A549 treated with ZK216348 at 1 μM for 4 hours (cell line): ENCODE measurements around the gene OR6S1. TPM values are rescaled to one million over a fixed set of nuclear protein-coding genes. Genes with fewer than 3 reads are reported as not detected.

Experiments used
- total RNA-seq: library from RNA; stranded (reverse); fragments of 200-300 nt; extraction: Qiagen RNA extraction; gene quantifications from 5 replicates; pipeline ENCODE4 v1.2.3, GENCODE V29; 2022; ENCODE audit warnings: low read depth

OR6S1 gene
- total RNA-seq = not detected in 5 replicates

GRCh38 chr14:20641591-20641990 is at the start of gene OR6S1:
OR6S1 (minus strand) TSS chr14:20641691; CDS start chr14:20641691, 0 bp downstream.

GRCh38 chr14:20688167-20688839 is 46.8 kb upstream of the OR6S1 start, which contains the start of gene ANG:
ANG (plus strand) TSS chr14:20688764; CDS start chr14:20693565, 4,801 bp downstream.

GRCh38 chr14:20683891-20684661 is 42.6 kb upstream of the OR6S1 start, which contains the start of gene RNASE4:
RNASE4 (plus strand) TSS chr14:20684560; CDS start chr14:20699372, 14,812 bp downstream.

GRCh38 chr14:20591235-20591634 is 50.3 kb downstream of the OR6S1 start, which contains the start of gene RNASE12:
RNASE12 (minus strand) TSS chr14:20591376; CDS start chr14:20590723, 653 bp downstream.

Other genes starting within 250 kb of the OR6S1 start
- gene TEP1, start 228.2 kb downstream of the OR6S1 start, total RNA-seq = 9.1 to 13.3 TPM (median 9.9 TPM) in 5 replicates
- gene KLHL33, start 205.5 kb downstream of the OR6S1 start, total RNA-seq = not detected in 5 replicates
- 19.0 to 28.9 TPM (median 25.5 TPM) in 5 replicates for gene OSGEP, start 186.9 kb downstream of the OR6S1 start, total RNA-seq
- 248 to 284 TPM (median 259 TPM) in 5 replicates for gene APEX1, start 186.5 kb downstream of the OR6S1 start, total RNA-seq
- 26.3 to 41.0 TPM (median 34.0 TPM) in 5 replicates for gene PIP4P1, start 180.3 kb downstream of the OR6S1 start, total RNA-seq
- gene PNP, start 172.3 kb downstream of the OR6S1 start, total RNA-seq = 148 to 204 TPM (median 152 TPM) in 5 replicates
- 0.20 to 0.40 TPM (median 0.27 TPM) in 5 replicates for gene RNASE10, start 136.2 kb downstream of the OR6S1 start, total RNA-seq
- gene RNASE9, start 80.6 kb downstream of the OR6S1 start, total RNA-seq = not detected in 5 replicates
- not detected in 5 replicates for gene RNASE11, start 53.7 kb downstream of the OR6S1 start, total RNA-seq
- gene RNASE12, start 50.3 kb downstream of the OR6S1 start, total RNA-seq = not detected in 5 replicates
- 4.3 to 9.6 TPM (median 7.4 TPM) in 5 replicates for gene RNASE4, start 42.9 kb upstream of the OR6S1 start, total RNA-seq
- gene ANG, start 47.1 kb upstream of the OR6S1 start, total RNA-seq = 7.8 to 11.1 TPM (median 10.5 TPM) in 5 replicates
- not detected in 5 replicates for gene EDDM3A, start 104.2 kb upstream of the OR6S1 start, total RNA-seq
- gene EDDM3B, start 126.7 kb upstream of the OR6S1 start, total RNA-seq = not detected in 5 replicates
- not detected in 5 replicates for gene RNASE6, start 139.6 kb upstream of the OR6S1 start, total RNA-seq
- 0.19 to 0.33 TPM (median 0.27 TPM) in 3 of 5 replicates, not detected in the others for gene RNASE1, start 161.2 kb upstream of the OR6S1 start, total RNA-seq
- not detected in 5 replicates for gene RNASE3, start 249.7 kb upstream of the OR6S1 start, total RNA-seq